B cell (primary cell): ENCODE results near the gene ARRB2.

ENCODE experiments used
- CTCF ChIP-seq: fragments of 200-600 bp; IDR thresholded peaks from one replicate; pipeline ENCODE4 v1.8.0; 2022; ENCODE audit warnings: antibody characterized with exemption, mild to moderate bottlenecking
- EZH2 ChIP-seq: IDR thresholded peaks from 2 replicates; pipeline ENCODE4 v1.6.1; 2012; ENCODE audit warnings: borderline replicate concordance, low read depth, mild to moderate bottlenecking, moderate library complexity, low read length; ENCODE audit not compliant: insufficient read depth, poor library complexity, severe bottlenecking

- no peak for TF ChIP-seq CTCF
- TF ChIP-seq EZH2: no peak
These were observed 55.8 kb downstream of the ARRB2 start for GRCh38 chr17:4766201-4766600.
